ENCODE results near the gene GLO1. TPM values are rescaled to one million over a fixed set of nuclear protein-coding genes. Genes with fewer than 3 reads are reported as not detected.

The GLO1 gene
- polyA plus RNA-seq, 5 donors = 106 to 165 (median 133) TPM

DNA sequence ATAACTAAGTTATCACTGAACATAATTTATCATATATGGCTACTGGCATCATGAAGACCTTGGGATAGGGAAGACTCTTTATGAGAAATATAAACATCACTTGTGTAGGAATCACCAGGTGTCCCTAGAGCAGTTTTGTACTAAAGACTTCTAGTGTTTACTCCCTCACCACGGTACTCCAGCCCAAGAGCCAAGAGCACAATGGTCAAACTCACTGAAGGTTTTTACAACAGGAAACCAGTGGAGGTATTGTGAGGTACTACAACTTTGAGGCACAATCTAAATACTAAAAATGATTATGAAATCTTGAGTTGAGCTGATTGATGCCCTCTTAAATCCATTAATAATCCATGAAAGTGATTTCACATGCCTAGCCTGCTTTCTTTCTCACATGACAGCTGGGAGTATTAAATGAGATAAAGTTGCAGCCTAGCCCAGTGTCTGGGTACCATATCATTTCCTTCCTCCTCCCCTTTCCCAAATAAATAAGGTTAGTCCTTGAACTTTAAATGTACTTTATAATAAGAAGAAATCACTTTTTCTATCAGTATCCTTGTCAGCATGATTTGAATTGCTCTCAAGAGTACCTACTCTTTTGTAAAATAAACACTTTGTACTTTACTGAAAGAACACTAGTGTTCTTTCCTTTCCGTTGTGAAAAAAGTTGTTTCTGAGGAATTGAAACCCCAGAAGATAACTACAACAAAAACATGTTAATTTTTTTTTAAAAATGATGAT, 26.5 kb downstream of the GLO1 start:
- DNase-seq = no peak

DNA sequence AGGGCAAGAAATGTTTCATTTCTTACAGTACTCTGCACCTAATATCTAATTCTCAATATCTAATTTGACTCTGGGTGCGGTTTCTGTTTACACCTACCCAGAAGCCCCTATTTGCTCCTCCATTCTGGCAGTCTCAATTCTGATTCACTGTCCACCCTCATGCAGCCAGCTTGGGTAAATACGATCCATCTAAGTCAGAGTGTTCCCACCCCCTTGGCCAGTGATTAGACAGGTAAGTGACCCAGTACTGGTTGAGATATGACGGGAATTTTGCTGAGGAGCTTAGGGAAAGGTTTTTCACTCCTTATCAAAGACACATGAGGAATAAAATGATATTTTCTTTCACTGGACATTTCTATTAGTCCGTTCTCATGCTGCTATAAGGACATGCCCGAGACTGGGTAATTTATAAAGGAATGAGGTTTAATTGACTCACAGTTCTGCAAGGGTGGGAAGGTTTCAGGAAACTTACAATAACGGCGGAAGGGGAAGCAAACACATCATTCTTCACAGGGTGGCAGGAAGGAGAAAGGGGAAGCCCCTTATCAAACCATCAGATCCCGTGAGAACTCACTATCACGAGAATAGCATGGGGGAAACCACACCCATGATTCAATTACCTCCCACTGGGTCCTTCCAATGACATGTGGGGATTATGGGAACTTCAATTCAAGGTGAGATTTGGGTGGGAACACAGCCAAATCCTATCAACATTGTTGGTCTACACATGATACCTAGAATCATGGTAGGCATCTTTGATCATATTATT, 29.4 kb downstream of the GLO1 start:
- no peak for DNase-seq

DNA sequence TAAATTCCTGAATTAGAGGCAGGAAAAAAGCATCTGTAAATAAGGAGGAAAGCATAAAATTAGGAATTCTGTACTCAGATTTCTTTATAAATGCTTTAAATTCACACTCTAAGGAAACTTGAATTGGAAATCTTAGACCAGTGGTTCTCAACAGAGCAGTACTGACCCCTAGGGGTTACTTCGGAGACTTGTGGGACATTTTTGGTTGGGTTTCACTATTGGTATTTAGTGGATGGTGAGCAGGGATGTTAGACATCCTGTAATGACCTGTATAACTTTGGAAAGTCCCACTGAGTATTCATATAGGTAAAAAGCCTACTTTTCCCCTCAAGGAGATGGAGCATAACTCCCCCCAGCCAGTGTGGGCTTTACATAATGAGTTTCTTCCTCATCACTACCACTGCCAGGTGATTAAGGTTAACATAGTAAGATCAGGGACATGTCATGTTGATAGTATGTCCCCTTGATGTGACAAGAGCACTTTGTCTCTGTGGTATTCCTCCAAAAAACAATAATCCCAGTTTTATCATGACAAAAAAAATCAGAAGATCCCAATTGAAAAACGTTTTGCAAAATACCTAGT, 31.0 kb downstream of the GLO1 start:
- peak in 1 of 2 donors; percentile 30 for DNase-seq

DNA sequence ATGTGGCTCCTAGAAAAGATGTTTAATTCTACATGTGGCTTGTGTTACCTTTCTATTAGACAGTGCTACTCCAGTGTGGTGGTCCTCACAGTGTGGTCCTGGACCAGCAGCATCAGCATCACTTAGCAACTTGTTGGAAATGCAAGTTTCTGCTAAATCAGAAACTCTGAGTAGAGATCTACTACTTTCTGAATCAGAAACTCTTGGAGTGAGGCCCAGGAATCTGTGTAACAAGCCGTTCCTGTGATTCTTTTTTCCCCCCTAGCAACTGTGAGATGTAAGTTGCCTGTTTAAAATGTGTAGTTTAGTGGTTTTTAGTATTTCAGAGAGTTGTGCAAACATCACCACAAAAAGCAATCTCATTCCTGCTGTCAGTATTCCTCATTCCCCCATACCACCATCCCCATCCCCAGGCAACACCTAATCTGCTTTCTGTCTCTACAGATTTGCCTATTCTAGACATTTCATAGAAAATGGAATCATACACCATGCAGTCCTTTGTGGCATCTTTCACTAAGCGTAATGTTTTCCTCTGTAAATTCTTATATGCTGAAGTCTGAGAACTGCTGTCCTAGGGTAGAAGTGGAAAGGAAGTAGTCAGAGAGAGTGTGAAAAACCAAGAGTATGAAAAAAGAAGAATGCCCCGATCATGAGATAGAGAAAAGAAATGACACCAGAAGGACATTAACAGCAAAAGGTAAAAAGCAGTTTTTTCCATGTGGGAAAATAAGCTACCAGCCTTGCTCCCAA, 44.4 kb downstream of the GLO1 start:
- no peak for DNase-seq

DNA sequence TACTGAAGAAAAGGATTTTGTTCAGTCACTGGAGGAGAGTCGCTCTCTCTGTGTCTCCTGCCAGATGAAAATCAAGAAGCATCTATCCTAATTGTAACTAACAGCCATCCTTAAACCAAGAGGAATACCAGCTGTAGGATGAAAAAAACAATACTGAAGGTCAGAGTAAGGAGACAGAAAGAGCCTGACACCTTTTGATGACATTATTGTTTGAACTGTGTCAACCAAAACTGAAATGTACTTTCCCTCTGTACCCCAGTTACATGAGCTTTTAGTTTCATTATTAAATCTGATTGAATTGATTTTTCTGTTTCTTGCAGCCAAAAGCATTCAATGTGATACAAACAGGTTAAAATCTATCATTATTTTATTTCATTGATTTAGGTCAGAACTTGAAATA, 46.0 kb downstream of the GLO1 start:
- no peak for DNase-seq

DNA sequence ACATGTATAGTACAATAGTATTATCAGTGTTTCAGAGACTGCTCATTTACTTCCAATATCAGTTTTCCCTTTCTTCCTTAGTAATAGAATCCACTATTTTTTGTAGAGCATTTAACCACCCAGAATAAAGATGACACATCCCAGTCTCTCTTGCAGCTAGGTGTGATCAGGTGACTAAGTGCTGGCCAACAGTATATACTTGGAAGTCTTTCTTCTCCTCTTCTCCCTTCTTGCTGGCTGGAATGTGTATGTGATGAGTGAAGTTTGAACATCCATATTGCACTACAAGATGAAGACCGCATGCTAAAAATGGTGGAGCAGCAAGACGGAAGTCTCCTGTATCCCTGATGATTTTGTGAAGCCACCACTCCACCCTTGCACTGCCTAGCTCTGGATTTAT, 48.7 kb downstream of the GLO1 start:
- no peak for DNase-seq

DNA sequence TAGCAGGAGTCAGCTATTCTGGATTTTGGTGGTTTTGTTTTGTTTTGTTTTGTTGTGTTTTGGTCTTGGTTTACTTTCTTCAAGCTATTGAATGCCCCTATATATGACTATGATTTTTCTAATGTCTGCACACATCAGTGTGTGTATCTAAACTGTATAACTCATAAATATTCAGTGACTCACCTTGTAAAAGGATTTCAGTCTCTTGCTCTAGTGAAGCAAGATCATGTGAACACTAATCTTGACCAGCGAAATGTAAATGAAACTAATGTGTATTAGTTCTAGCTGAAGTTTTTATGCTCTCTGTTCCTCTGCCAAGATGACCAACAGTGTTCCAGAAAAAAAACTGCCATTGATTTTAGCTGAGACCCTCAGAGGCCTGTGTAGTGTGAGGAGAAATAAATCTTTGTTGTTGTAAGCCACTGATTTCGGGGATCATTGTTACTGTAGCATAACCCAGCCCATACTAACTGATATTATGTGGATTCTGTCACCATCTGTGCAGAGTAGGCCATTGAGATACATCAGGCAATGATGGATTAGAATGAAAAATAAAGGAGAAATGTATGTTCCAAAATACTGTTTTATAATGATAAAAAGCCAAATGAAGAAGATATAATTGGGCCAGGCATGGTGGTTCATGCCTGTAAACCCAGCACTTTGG, 51.7 kb downstream of the GLO1 start:
- DNase-seq = no peak

DNA sequence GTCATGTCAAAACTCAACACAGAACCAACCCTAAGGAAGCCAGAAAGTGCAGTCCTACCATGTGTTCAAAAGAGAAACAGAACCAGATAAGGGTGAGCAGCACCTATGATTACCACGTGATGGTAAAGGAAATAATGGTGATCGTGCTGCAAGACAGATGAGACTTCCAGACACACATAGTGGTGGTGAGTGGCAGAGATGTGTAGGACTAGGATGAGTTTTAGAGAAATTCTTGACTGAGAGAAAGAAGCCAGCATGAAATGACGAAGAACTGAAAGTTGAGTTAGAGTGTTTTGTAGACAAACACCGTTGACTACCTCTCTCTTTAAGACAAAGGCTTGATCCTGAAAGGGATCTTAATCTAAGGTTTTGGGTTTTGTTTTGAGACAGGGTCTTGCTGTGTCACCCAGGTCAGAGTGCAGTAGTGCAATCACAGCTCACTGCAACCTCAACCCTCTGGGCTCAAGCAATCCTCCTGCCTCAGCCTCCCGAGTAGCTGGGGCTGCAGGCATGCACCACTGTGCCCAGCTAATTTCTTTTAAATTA, 52.7 kb downstream of the GLO1 start:
- no peak for DNase-seq

DNA sequence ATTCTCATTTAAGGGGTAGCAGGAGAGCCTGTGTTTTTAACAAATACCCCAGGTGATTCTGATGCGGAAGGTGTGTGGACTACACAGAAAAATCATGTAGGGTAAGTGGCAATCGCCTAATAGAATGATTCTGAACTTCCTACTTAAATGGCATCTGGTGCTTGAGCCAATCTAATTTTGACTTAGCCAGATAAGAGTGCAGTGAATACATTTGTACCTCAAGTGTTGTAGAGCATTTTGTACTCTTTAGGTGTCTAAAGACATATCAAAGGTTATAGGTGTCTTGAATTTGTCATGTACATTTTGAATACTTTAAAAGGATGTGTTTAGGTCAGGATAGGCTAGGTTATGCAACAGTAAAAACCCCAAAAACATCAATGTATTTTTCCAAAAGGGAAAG, 53.2 kb downstream of the GLO1 start:
- no peak for DNase-seq

DNA sequence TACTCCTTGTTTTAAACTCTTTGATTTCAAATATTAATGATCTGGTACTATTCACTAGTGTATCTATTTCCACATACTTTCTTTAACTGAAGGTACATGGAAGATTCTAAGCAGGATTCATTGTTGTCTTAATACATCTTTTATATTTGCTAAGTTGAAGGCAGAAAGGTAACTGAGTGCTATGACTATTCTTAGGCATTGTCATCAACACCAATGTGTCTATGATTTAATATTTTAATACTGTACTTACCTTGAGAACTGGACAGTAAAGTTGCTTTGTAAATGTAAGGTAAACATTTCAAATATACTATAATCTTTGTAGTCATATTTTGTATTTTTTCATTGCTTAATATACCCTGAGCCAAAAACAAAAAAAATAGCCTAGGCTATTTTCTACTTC, 54.3 kb downstream of the GLO1 start:
- no peak for DNase-seq

DNA sequence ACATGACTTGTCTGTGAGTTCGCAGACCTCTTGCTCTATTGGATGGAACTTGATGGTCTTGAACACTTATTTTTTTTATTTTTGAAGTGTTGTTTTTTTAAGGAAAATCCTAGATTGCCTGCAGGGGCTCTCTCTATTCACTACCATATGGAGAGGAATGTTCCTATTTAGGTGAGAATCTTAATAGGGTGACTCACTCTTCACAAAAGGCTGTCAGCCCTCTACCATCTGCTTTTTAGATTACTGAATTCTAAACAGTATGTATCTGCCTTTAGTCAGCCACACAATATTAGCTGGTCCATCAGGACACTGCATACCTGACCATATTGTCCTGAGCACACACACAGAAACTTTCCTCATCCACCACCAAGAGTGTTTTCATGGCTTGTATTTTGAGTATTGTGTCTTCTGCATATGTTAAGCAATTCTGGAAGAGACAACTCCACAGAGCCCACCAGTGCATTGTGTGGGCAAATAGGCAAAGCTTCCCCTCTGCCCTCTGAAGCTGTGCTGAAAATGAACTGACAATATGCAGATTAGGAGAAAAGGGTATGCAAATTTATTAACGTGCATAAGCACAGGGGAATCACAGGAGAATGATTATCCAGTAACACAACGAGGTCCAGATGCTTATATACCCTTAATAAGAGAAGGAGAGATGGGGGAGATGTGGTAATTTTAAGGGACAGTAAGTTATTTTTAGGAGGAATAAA, 56.6 kb downstream of the GLO1 start:
- no peak for DNase-seq

DNA sequence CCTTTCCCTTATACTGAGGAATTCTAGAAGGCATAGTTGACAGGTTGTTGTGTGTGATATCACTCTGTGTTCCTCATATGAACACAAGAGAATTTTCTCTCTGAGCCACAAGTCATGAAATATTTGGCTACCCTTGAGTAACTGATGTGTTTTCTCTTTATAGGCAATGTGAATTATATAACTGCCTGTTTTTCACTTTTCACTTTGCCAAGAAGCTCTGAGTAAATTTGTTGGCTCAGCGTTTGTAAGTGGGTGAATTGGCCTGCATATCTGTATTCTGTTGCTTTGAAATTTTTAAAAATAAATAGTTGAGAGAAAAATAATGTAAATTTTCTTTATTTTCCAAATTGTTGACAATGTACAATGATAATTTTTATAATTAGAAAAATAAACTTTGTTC, 58.0 kb downstream of the GLO1 start:
- DNase-seq = no peak

DNA sequence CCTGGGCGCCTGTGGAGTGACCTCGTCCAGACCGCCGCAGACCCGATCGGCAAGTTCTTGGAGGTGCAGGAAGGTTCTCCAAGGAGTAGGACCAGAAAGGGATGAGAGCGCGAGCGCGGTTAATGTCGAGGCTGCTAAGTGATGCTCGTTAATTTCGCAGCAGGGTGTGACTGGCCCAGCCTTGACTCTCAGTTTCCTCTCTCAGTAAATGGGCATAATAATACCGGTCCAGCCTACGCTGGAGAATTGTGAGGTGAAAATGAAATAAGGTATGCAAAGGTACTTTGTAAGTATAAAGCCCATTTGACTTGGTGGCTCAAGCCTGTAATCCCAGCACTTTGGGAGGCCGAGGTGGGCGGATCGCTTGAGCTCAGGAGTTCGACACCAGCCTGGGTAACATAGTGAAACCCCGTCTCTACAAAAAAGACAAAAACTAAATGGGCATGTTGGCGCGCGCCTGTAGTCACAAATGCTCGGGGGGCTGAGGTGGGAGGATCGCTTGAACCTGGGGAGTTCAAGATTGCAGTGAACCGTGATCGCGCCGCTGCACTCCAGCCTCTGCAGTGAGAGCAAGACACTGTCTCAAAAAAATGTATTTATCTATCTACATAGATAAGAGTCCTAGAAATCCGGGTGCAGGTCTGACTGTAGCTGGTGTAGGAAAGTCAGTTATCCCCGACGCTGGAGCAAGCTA, 62.6 kb downstream of the GLO1 start:
- no peak for DNase-seq

DNA sequence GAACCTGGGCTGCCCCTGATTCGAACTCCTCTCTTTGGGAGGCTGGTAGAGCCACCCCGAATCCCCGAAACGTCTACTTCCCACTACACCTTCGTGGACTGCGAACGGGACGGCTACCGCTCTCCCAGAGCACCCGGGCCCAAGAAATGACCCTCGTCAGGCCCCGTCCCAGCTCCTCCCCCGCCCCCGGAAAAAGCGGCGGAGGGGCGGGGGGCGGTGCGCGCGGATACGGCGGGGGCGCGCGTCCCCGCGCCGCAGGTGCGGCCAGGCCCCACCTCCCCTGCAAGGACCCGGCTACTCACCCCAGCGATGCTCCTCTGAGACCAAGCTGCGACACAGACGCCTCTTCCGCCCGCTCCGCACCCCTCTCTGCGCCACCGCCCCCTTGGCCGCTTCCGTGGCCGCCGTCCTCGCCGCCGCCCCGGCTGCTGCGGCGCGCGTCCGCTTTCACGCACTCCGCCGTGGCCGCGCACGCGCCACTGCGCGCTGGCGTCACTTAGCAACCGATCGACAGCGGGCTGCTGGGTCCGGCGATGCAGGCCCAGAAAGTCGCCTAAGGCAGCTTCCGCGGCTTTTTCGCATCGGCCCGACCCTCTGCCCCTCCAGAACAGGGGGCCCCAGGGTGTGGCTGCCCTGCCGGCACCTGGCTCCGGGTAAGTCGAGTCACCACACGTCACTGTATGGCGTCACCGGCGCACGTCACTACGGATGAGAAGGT, 63.3 kb downstream of the GLO1 start, which contains the start of gene BTBD9:
TSS of gene BTBD9 (minus strand) at position 432 of the 718 bp plus-strand sequence.
- peak; percentile 93 to 95 for DNase-seq

DNA sequence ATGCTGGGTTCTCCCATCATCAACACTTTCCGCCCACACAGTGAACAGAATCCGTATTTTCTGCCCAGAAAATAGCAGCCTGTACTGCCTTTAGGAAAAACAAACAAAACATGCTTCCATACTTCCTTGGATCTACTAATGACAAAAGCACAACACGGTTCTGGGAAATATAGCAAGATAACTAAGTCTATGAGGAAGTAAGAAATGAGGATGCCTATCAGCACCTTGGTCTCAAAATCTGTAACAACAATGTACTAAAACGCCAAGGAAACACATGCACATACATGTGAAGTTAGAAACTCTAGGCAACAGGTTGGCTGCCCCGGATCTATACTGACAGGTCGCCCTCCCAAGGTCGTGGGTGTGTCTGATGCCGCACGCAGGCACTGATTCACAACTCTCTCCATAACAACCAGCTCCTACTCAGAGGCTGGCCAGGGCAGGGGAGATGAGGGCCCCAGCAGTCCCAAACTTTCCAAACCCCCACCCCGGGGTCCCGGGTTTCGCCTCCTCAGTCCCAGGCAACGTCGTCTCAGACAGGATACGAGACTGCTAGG, 63.9 kb downstream of the GLO1 start:
- DNase-seq = no peak

DNA sequence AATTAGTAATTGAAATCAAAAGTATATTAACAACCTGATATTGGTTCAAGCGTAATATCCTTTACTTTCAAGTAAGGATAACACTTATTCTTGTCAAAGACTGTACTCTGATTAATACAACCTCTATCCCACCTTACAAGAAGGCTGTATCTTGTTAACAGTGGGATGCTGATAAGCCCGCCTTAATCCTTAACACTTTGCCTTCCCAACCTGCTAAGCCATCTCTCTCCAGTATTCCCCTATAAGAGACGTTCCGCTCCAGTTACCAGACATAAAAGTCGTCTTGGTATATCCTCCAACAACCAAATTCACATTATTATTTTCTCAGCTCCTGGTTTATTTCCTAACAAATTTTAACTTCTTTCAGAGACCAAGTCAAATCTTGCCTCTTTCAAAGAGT, 65.2 kb downstream of the GLO1 start:
- DNase-seq = no peak

DNA sequence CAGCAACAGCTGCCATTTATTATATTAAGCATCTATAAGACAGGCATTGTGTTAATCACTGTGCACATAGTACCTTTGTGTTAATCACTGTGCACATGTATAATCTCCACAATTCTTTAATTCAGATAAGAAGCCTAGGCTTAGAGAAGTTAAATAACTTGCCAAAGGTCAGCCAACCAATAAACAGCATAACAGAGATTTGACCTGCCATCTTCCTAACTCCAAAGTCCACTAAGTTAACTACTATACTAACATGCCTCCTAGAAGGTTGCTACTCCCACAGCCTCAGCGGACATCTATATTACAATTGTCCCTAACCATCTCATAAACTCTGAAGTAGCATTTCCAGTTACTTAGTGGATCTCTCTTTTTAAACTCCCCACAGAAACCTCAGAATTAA, 66.9 kb downstream of the GLO1 start:
- no peak for DNase-seq

DNA sequence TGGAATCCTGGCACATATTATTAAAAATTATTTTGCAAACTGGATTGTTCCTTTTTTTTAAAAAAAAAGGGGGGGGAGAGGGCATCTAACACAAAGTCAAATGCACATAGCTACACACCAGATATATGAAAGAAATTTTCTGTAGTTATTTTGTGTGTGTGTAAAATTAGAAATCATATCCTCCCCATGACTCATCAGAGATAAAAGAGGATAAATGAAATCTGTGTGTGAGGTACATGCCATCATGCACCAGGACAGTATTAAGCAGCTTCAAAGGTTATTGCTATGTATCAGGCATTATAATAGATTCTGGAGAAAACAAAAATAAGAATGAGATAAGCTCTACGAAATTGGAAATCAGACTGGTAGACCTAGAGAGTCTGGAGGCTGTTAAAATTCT, 68.4 kb downstream of the GLO1 start:
- DNase-seq = no peak

DNA sequence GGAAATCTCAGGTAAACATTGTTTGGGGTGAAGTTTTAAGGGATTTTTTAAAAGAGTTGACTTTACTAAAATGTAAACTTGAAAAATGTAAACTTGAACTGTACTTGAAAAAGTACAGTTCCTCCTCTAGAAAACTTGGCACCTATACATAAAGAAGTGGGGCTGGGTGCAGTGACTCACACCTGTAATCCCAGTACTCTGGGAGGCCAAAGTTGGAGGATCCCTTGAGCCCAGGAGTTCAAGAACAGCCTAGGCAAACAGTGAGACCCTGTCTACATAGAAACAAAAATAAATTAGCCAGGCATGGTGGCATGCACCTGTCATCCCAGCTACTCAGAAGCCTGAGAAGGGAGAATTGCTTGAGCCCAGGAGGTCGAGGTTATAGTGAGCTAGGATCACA, 70.5 kb downstream of the GLO1 start:
- DNase-seq = no peak

Data from right lung (tissue), 5 donors.